Inflammatory macrophage (primary cell): ENCODE data around the gene HS3ST6.
"Not testable (repeated sequence)": the region's sequence is repeated elsewhere in the genome, so short reads cannot be mapped to it uniquely, and the experiment has no call there.

ENCODE experiments used
- DNase-seq, 2 donors: peaks; one replicate each; pipeline ENCODE4 v3.0.0-alpha.2; 2020 to 2022
- total RNA-seq, 18 experiments: gene quantifications; one replicate each; lab custom pipeline; 2026; ENCODE audit warnings: mixed read lengths in 6 of 18, inconsistent platforms in 2 of 18; lab: John Stamatoyannopoulos, UW

Gene HS3ST6
- 0 to 0.06 (median 0) reads per million in 18 experiments for total RNA-seq

GRCh38 chr16:1918351-1919326 lies at the start of gene HS3ST6:
HS3ST6 (minus strand) TSS chr16:1918415; CDS start chr16:1918323, 92 bp downstream.
- DNase-seq, result no peak

DNA sequence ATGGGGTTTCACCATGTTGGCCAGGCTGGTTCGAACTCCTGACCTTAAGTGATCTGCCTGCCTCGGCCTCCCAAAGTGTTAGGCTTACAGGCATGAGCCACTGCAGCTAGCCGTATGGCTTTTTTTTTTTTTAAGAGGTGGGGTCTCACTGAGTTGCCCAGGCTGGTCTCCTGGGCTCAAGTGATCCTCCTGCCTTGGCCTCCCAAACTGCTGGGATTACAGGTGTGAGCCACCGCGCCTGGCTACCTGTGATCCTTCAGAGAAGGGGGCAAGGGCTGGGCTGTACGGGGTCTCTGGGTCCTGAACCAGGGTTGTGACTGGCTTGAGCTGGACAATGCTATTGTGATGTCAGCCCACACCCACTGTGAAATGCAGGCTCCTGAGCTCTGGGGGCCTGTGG lies 48.2 kb upstream of the HS3ST6 start, which contains the start of gene RNF151:
Gene RNF151, plus strand, starts transcription at position 397 of the 400 bp plus-strand sequence. CDS start 26 bp downstream, outside the sequence.
- DNase-seq, result no peak

DNA sequence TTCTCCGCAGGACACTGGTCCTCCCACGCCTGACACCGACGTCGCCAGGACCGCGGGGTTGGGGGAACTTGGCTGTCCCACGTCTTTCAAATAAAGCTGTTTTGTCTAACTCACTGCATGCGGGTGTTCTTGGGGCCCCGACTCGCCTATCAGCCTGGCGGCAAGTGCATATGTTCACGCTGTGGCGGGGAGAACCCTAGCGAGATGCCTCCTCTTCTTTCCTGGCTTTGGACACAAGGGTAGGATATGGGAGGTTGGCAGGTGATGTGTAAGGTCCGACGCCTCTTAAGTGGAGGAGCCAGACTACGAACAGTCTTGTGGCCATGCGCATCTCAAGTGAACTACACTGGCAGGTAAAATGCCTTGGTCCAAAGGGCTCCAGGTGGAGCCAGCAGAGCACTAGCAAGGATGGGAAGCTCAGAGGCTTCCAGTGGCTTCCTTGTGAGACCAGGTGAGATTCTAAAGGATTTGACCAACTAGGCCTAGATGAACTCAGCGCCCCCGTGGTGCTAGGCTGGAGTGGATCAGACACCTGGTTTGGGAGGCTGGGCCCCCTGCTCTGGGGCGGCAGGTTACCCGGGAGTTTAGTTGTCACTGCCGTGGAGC lies 47.3 kb upstream of the HS3ST6 start:
- peak in 1 of 2 donors; percentile 25 for DNase-seq

DNA sequence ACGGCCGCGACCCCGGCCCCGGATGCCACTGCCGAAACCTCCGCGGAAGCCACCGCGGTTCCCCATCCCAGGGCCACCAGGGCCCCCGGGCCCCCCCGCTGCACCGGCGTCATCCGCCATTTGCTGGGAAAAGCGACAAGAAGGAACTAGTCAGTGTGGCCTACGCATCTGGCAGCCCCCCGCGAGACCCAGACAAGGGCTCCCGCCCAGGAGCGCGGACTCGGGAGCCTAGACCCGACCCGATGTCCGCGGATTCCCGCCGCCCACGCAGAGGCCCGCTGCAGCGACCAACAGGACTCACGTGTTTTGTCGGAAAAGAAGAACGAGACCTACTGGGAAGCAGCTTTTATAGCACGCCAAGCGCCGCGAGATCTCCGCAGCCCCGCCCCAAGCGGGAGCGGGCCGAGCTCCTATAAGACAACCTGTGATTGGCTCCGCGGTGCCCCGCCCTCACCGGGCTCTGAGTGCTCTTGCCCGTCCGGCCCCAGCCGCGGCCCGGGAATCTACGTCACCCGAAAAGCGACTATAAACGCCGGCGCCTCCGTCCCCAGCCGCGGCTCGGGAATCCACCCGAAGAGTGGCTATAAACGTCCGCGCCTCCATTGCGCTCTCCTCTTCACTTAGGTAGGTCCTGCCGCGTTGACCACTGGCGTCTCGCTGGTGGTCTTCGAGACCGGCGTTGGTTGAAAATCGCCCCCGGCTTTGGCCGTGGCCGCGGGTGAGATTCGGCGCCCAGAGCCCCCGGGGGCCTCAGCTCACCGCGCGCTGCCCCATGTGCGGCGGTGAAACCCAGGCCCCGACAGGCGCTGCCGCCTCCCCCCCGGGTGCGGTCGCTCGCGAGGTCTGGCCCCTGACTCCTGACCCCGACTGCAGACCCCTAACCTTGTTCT lies 46.5 kb upstream of the HS3ST6 start, which contains the start of gene RPS2:
Gene RPS2, minus strand, starts transcription at position 321 of the 890 bp plus-strand sequence. Its CDS starts 201 bp downstream, at position 120.
- peak; percentile 99 for DNase-seq

DNA sequence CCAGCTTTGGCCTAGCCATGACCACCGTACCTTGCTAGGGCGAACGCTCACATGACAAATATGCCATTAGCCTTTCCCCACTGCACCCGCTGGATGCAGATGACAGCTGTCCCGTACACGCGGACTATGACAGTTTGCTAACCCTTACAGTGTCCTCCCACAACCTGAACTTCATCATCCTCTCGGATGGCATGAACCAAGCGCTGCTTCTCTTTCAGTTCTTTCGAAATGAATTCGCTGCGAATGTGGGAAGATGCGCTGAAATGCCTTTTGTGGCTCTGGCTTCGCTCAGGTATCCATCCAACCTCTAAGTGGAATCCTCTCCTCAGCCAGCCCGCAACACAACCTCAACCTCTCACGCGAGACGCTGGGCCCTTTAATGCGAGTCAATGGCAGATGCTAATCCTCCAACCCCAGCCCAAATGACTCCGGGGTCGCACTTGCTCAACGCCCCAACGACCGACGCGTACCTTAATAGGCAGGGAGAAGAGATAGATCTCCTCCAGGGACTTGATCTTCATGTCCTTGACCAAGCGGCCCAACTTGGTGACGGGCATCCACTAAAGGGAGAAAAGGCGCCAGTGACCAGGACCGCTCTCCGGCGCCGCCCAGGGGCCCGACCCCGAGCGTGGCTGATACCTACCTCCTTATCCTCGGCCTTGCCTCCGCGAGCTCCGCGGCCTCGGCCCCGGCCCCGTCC lies 45.7 kb upstream of the HS3ST6 start:
- DNase-seq, result peak; percentile 34 to 55

DNA sequence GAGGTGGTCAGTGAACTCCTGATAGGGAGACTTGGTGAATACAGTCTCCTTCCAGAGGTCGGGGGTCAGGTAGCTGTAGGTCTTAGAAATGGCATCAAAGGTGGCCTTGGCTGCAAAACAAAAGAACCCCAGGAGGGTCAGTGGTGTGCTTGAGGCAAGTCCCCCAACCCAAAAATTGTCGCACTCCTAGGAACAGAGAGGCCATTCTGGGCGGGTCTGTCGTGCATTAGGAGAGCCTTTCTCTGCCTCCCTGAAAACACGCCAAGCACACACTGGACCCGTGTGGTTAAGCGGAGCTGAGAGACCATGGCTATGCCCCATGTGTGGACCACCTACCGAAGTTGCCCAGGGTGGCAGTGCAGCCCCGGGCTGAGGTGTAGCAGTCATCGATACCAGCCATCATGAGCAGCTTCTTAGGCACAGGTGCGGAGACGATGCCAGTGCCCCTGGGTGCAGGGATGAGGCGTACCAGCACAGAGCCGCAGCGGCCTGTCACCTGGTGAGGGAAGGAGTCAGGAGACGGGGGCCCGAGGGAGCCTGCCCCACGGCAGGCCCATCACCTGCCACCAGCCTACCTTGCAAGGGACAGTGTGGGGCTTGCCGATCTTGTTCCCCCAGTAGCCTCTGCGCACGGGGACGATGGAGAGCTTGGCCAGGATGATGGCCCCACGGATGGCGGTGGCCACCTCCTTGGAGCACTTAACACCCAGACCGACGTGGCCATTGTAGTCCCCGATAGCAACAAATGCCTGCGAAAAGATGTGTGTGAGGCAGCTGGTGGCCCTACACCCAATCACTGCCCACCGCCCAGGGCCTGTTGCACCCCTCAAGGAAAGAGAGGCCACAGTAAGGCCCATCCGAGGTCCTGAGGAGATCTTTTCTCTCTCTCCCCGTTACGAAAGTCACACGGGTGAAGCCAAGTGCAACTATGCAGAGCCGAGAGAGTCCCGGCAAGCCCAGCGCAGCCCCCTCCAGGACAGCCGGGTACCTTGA lies 44.2 kb upstream of the HS3ST6 start:
- not testable (repeated sequence) for DNase-seq

- DNase-seq, result no peak
Measured at GRCh38 chr16:1961651-1962067, 43.4 kb upstream of the HS3ST6 start.

GRCh38 chr16:1960665-1961630 lies 42.7 kb upstream of the HS3ST6 start:
- DNase-seq, result no peak

- DNase-seq, result peak; percentile 92 to 96
Measured at GRCh38 chr16:1959269-1960039, 41.2 kb upstream of the HS3ST6 start, which contains the start of gene NDUFB10. NDUFB10 (plus strand) TSS chr16:1959538; CDS start chr16:1959625, 87 bp downstream.

GRCh38 chr16:1958715-1959268 lies 40.6 kb upstream of the HS3ST6 start:
- no peak for DNase-seq

DNA sequence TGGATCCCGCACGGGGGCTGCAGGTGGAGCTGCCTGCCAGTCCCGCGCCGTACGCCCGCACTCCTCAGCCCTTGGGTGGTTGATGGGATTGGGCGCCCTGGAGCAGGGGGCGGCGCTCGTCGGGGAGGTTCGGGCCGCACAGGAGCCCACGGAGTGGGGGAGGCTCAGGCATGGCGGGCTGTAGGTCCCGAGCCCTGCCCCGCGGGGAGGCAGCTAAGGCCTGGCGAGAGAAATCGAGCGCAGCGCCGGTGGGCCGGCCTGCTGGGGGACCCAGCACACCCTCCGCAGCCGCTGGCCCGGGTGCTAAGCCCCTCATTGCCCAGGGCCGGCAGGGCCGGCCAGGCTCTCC lies 39.9 kb upstream of the HS3ST6 start:
- DNase-seq, result not testable (repeated sequence)

DNA sequence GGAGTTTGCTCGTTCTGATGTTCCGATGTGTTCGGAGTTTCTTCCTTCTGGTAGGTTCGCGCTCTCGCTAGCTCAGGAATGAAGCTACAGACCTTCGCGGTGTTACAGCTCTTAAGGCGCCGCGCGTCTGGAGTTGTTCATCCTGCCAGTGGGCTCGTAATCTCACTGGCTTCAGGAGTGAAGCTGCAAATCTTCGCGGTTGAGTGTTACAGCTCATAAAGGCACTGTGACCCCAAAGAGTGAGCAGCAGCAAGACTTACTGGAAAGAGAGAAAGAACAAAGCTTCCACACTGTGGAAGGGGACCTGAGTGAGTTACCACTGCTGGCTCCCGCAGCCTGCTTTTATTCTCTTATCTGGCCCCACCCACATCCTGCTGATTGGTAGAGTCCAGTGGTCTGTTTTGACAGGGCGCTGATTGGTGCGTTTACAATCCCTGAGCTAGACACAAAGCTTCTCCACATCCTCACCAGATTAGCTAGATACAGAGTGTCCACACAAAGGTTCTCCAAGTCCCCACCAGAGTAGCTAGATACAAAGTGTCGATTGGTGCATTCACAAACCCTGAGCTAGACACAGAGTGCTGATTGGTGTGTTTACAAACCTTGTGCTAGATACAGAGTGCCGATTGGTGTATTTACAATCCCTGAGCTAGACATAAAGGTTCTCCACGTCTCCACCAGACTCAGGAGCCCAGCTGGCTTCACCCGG lies 39.4 kb upstream of the HS3ST6 start:
- not testable (repeated sequence) for DNase-seq

- DNase-seq, result no peak
Measured at GRCh38 chr16:1953734-1954133, 35.5 kb upstream of the HS3ST6 start.

DNA sequence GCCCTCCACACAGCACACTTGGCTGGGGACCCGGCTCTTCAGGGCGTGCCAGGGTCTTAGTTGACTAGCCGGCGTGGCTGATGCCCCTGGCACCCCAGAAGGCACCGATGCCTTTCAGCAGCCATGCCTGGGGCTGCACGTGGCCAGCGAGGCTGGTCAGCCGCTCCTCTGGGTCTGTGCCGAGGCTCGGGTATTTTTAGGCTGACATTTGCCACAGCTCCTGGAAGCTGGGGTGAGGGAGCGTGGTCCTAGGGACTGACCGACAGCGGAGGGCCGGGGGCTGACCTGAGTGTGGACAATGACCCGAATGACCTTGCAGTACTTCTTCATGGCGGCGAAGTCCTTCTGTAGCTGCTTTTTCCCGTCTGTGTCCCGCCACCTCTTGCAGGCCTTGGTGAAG lies 32.3 kb upstream of the HS3ST6 start:
- DNase-seq, result no peak

- DNase-seq, result no peak
Measured at GRCh38 chr16:1950047-1950446, 31.8 kb upstream of the HS3ST6 start.

GRCh38 chr16:1949507-1949906 lies 31.3 kb upstream of the HS3ST6 start:
- DNase-seq, result no peak

GRCh38 chr16:1947369-1947670 lies 29.1 kb upstream of the HS3ST6 start:
- DNase-seq, result no peak
